ENCODE data around the gene PLXNB3. TPM values are rescaled to one million over a fixed set of nuclear protein-coding genes. Genes with fewer than 3 reads are reported as not detected.
"Not testable (repeated sequence)": the region's sequence is repeated elsewhere in the genome, so short reads cannot be mapped to it uniquely, and the experiment has no call there.

The PLXNB3 gene
- total RNA-seq, 2 experiments from 2014 or later: 0.05 to 0.44 TPM

- CTCF ChIA-PET: no interaction called here
- no peaks in the 10 kb centered on the region for H3K36me3 Mint-ChIP-seq (ENCODE audit: low read depth)
These were observed 17.7 kb upstream of the PLXNB3 start for GRCh38 chrX:153746359-153746758.

GRCh38 chrX:153746991-153747390, 17.1 kb upstream of the PLXNB3 start:
- DNase-seq; intact Hi-C loops (cut with micrococcal nuclease); H3K27me3 Mint-ChIP-seq (ENCODE audit: low read depth); CTCF ChIA-PET; H3K4me1 Mint-ChIP-seq (ENCODE audit: low read depth); H3K4me3 Mint-ChIP-seq; H3K36me3 Mint-ChIP-seq (ENCODE audit: low read depth); H3K27ac Mint-ChIP-seq; H3K9me3 Mint-ChIP-seq: not testable (repeated sequence)

More at GRCh38 chrX:153746359-153746758, 17.7 kb upstream of the PLXNB3 start:
- Mint-ChIP-seq H3K9me3 (no peaks in the 10 kb centered on the region), H3K4me3 (no peak overlapping the region), H3K4me1 (ENCODE audit: low read depth) (peaks cover 4% of the 10 kb centered on the region), H3K27me3 (ENCODE audit: low read depth) (peaks cover 6% of the 10 kb centered on the region), H3K27ac (no peak overlapping the region)
- intact Hi-C loops (cut with micrococcal nuclease): no loop called here
- DNase-seq: no peak

DNA sequence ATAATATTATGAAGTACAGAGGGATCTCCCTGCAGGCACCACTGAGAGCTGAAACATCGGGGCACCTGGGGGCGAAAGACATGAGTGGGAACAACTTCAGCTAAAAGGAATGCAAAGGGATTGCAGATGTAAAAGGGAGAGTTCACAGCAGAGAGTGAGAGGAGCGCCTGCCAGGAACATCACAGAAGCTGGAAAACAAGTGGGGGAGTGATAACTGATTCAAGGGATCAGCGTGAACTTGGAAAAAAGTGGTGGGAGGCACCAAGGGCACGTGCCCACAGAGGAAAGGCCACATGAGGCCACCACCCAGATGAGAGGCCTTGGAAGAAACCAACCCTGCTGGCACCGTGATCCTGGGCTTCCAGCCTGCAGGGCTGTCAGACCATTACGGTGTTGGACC, 15.0 kb upstream of the PLXNB3 start:
- H3K4me3 Mint-ChIP-seq; H3K9me3 Mint-ChIP-seq; intact Hi-C loops (cut with micrococcal nuclease); CTCF ChIA-PET; DNase-seq; H3K27ac Mint-ChIP-seq; H3K27me3 Mint-ChIP-seq (ENCODE audit: low read depth); H3K36me3 Mint-ChIP-seq (ENCODE audit: low read depth); H3K4me1 Mint-ChIP-seq (ENCODE audit: low read depth): not testable (repeated sequence)

DNA sequence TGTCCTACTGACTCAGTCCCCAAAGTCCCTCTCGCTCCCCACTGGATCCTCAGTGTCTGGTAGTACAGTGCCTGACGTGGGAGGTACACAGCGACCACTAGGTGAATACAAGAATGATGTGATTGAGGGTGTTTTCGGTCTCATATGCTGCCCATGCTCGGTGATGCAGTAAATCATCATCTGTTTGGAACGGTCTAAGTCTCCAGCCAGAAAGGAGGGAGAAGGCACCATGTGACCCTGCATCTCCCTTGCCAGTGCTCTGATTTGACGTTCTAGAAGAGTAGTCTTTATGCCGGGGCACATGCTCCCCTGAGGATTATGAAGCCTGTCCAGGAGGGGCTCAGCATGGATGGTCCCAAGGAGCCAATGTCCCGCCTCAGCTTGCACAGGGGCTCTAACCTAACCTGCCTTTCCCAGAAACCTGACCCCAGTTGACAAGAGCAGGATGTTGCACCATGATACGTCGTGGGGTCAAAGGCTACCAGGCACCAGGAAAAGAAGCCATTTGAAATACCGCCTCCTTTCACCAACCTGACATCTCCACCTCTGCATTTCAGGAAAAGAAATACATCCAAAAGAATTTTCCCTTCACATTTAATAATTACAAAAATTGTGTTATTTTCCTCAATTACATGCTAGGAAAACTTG, 13.8 kb upstream of the PLXNB3 start:
- H3K36me3 Mint-ChIP-seq (ENCODE audit: low read depth): no peaks in the 10 kb centered on the region
- DNase-seq: no peak
- no peaks in the 10 kb centered on the region for H3K27me3 Mint-ChIP-seq (ENCODE audit: low read depth)
- H3K9me3 Mint-ChIP-seq: no peaks in the 10 kb centered on the region
- intact Hi-C loops (cut with micrococcal nuclease): no loop called here
- H3K27ac Mint-ChIP-seq: no peak overlapping the region
- CTCF ChIA-PET: no interaction called here
- no peak overlapping the region for H3K4me3 Mint-ChIP-seq
- H3K4me1 Mint-ChIP-seq (ENCODE audit: low read depth): no peaks in the 10 kb centered on the region

GRCh38 chrX:153755136-153755535, 8.9 kb upstream of the PLXNB3 start:
- H3K36me3 Mint-ChIP-seq (ENCODE audit: low read depth): no peaks in the 10 kb centered on the region
- H3K27ac Mint-ChIP-seq: no peak overlapping the region
- no peaks in the 10 kb centered on the region for H3K9me3 Mint-ChIP-seq
- H3K4me3 Mint-ChIP-seq: no peak overlapping the region
- CTCF ChIA-PET: interaction anchor here (0.6 kb wide), 1 partner anchor 8 kb away, joined by 3 read pairs; no protein-coding TSS in a partner anchor
- DNase-seq: no peak
- H3K27me3 Mint-ChIP-seq (ENCODE audit: low read depth): no peaks in the 10 kb centered on the region
- no peaks in the 10 kb centered on the region for H3K4me1 Mint-ChIP-seq (ENCODE audit: low read depth)
- intact Hi-C loops (cut with micrococcal nuclease): loop anchor here (2.0 kb wide), 1 partner anchor 68 kb away; the partner anchor contains the start of gene SLC6A8

GRCh38 chrX:153761863-153762262, 2.2 kb upstream of the PLXNB3 start:
- intact Hi-C loops (cut with micrococcal nuclease): no loop called here
- CTCF ChIA-PET: interaction anchor here (4.9 kb wide), 1 partner anchor 186 kb away, joined by 36 read pairs; no protein-coding TSS in a partner anchor
- H3K4me1 Mint-ChIP-seq (ENCODE audit: low read depth): peaks cover 5% of the 10 kb centered on the region
- no peak for DNase-seq
- H3K27ac Mint-ChIP-seq: no peak overlapping the region
- H3K4me3 Mint-ChIP-seq: no peak overlapping the region
- no peaks in the 10 kb centered on the region for H3K9me3 Mint-ChIP-seq
- no peaks in the 10 kb centered on the region for H3K36me3 Mint-ChIP-seq (ENCODE audit: low read depth)
- no peaks in the 10 kb centered on the region for H3K27me3 Mint-ChIP-seq (ENCODE audit: low read depth)

- no peaks in the 10 kb centered on the region for H3K36me3 Mint-ChIP-seq (ENCODE audit: low read depth)
- H3K4me3 Mint-ChIP-seq: no peak overlapping the region
- intact Hi-C loops (cut with micrococcal nuclease): no loop called here
- no peak for DNase-seq
- no peak overlapping the region for H3K27ac Mint-ChIP-seq
- CTCF ChIA-PET: interaction anchor here (0.7 to 4.9 kb wide), 6 partner anchors 162 to 731 kb away, joined by 3 to 36 read pairs (median 4); no protein-coding TSS in a partner anchor
- H3K9me3 Mint-ChIP-seq: no peaks in the 10 kb centered on the region
- H3K4me1 Mint-ChIP-seq (ENCODE audit: low read depth): peaks cover 6% of the 10 kb centered on the region
- no peaks in the 10 kb centered on the region for H3K27me3 Mint-ChIP-seq (ENCODE audit: low read depth)
These were observed 1.3 kb upstream of the PLXNB3 start for GRCh38 chrX:153762626-153763173.

DNA sequence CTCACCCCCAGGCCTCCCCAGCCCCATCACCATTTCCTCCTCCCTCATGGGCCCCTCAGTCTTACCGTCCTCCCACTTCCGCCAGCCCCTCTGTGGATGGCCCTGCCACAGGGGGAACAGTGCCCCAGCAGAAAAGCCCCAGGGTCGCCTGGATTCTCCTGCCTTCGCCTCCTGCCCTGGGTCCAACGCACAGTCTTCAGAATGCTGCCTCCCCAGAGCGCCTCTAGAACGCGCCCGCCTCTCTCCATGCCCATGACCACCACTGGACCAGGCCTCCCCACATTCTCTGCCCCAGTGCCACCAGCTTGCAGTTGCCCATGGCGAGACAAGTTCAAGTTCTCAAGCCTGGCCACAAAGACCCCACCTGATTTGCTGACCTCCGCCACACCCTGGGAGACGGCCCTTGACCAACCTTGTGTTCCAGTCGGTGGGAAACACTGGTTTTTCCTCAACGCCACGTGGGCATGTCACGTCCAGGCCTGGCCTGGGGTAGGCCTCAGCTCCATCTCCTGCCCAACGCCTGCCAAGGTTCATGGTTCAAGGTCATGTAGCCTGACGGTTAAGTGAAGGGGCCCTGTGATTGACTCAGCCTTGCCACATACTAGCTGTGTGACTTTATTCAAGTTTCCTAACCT, 634 bp upstream of the PLXNB3 start:
- Mint-ChIP-seq H3K27me3 (ENCODE audit: low read depth) (no peaks in the 10 kb centered on the region), H3K9me3 (no peaks in the 10 kb centered on the region), H3K27ac (no peak overlapping the region), H3K4me1 (ENCODE audit: low read depth) (peaks cover 6% of the 10 kb centered on the region), H3K4me3 (no peak overlapping the region), H3K36me3 (ENCODE audit: low read depth) (no peaks in the 10 kb centered on the region)
- intact Hi-C loops (cut with micrococcal nuclease): no loop called here
- DNase-seq: no peak
- CTCF ChIA-PET: interaction anchor here (0.6 to 4.9 kb wide), 11 partner anchors 8 to 732 kb away, joined by 3 to 36 read pairs (median 4); no protein-coding TSS in a partner anchor

GRCh38 chrX:153764786-153765137, 713 bp downstream of the PLXNB3 start:
- intact Hi-C loops (cut with micrococcal nuclease): loop anchor here (1.0 kb wide), 4 partner anchors 30 to 189 kb away; partner anchors contain the start of genes IDH3G and SSR4
- no peak for DNase-seq
- H3K27me3 Mint-ChIP-seq (ENCODE audit: low read depth): no peaks in the 10 kb centered on the region
- CTCF ChIA-PET: interaction anchor here (1.4 to 4.9 kb wide), 3 partner anchors 52 to 183 kb away, joined by 4 to 36 read pairs (median 5); no protein-coding TSS in a partner anchor
- H3K4me1 Mint-ChIP-seq (ENCODE audit: low read depth): peaks cover 6% of the 10 kb centered on the region
- H3K36me3 Mint-ChIP-seq (ENCODE audit: low read depth): no peaks in the 10 kb centered on the region
- H3K27ac Mint-ChIP-seq: no peak overlapping the region
- H3K4me3 Mint-ChIP-seq: no peak overlapping the region
- H3K9me3 Mint-ChIP-seq: no peaks in the 10 kb centered on the region

DNA sequence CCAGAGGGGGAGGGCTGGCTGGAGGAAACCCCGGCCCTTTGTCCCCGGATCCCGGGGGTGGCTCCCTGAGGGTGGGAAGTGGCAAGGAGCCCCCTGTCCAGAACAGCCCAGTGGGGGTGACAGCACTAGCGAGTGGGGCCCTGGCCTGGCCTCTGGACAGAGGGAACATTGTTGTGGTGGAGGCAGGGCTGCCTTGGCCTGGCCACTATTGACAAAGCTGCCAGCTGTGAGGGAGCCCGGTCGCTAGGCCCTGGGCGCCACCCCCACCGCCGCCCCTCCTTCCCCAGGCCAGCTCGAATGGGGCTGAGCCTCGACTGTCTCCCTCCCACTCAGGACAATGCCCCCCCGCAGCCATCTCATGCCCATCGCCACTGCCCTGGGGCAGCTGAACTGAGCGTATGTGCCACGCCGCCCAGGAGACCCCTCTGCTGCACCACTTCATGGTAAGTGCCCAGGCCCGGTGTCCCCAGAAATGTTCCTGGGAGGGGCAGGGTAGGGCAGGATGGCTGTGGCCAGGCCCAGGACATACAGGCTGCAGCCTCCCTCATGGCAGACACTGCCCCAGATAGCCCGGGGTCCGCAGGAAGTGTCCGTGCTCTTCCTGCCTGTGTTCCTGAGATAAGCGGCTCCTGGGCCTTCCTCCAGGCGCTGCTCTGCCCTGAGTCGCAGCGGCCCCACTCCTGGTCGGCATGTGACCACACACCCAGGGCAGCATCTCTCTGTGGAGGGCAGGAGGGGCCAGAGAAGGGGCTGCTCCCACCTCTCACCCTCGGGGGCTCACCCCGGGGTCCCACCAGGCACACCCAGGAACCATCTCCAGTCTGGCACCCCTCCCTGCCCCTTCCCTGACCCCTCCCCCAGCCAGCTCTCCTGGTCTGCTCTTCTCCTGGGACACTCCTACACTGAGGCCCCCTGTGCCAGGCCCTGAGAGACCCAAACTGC, 1.4 kb downstream of the PLXNB3 start:
- H3K4me3 Mint-ChIP-seq: no peak overlapping the region
- peaks cover 6% of the 10 kb centered on the region for H3K4me1 Mint-ChIP-seq (ENCODE audit: low read depth)
- no peaks in the 10 kb centered on the region for H3K36me3 Mint-ChIP-seq (ENCODE audit: low read depth)
- no peak overlapping the region for H3K27ac Mint-ChIP-seq
- intact Hi-C loops (cut with micrococcal nuclease): no loop called here
- no peaks in the 10 kb centered on the region for H3K9me3 Mint-ChIP-seq
- CTCF ChIA-PET: interaction anchor here (1.9 to 4.9 kb wide), 2 partner anchors 52 to 182 kb away, joined by 5 to 36 read pairs; no protein-coding TSS in a partner anchor
- no peaks in the 10 kb centered on the region for H3K27me3 Mint-ChIP-seq (ENCODE audit: low read depth)
- no peak for DNase-seq

- no peaks in the 10 kb centered on the region for H3K9me3 Mint-ChIP-seq
- H3K27ac Mint-ChIP-seq: peak overlapping the region; percentile 63
- H3K4me1 Mint-ChIP-seq (ENCODE audit: low read depth): peaks cover 6% of the 10 kb centered on the region
- DNase-seq: peak; percentile 69
- H3K27me3 Mint-ChIP-seq (ENCODE audit: low read depth): no peaks in the 10 kb centered on the region
- CTCF ChIA-PET: interaction anchor here (2.3 to 4.9 kb wide), 2 partner anchors 156 to 182 kb away, joined by 5 to 36 read pairs; no protein-coding TSS in a partner anchor
- intact Hi-C loops (cut with micrococcal nuclease): no loop called here
- no peak overlapping the region for H3K4me3 Mint-ChIP-seq
- H3K36me3 Mint-ChIP-seq (ENCODE audit: low read depth): no peaks in the 10 kb centered on the region
These were observed 2.2 kb downstream of the PLXNB3 start for GRCh38 chrX:153766098-153766817.
